Hepatocyte (in vitro differentiated cells): ENCODE data around the gene ANO6. TPM values are rescaled to one million over a fixed set of nuclear protein-coding genes. Genes with fewer than 3 reads are reported as not detected.
A peak's percentile ranks its signal among the peaks of the same experiment; 100 is the strongest.

Experiments used
- DNase-seq: peaks from one replicate; pipeline ENCODE4 v3.0.0-alpha.2; 2016; ENCODE audit warnings: low spot score
- H2AFZ ChIP-seq: fragments of 200-600 bp; sonication (generic); 2 replicates; pipeline ENCODE4 v1.6.0; 2016; ENCODE audit warnings: antibody characterized with exemption, mild to moderate bottlenecking
- H3K27ac ChIP-seq: fragments of 200-600 bp; sonication (generic); 2 replicates; pipeline ENCODE4 v1.5.1; 2016; ENCODE audit warnings: mild to moderate bottlenecking
- H3K27me3 ChIP-seq: fragments of 200-600 bp; sonication (generic); 2 replicates; pipeline ENCODE4 v1.6.1; 2016
- H3K36me3 ChIP-seq: fragments of 200-600 bp; sonication (generic); replicated peaks from 2 replicates; pipeline ENCODE4 v1.5.1; 2016; ENCODE audit warnings: low read depth; ENCODE audit not compliant: insufficient read depth
- H3K4me1 ChIP-seq: fragments of 200-600 bp; sonication (generic); 2 replicates; pipeline ENCODE4 v1.5.1; 2016; ENCODE audit warnings: mild to moderate bottlenecking, moderate library complexity; ENCODE audit not compliant: insufficient read depth
- H3K4me2 ChIP-seq: fragments of 200-600 bp; sonication (generic); 2 replicates; pipeline ENCODE4 v1.6.0; 2016
- H3K4me3 ChIP-seq: fragments of 200-600 bp; sonication (generic); 2 replicates; pipeline ENCODE4 v1.5.1; 2016; ENCODE audit warnings: mild to moderate bottlenecking
- H3K79me2 ChIP-seq: fragments of 200-600 bp; sonication (generic); 2 replicates; pipeline ENCODE4 v1.6.0; 2017; ENCODE audit warnings: mild to moderate bottlenecking
- H3K9me2 ChIP-seq: fragments of 200-600 bp; sonication (generic); replicated peaks from 2 replicates; pipeline ENCODE4 v1.6.0; 2017; ENCODE audit warnings: mild to moderate bottlenecking; ENCODE audit not compliant: insufficient read depth
- H3K9me3 ChIP-seq: fragments of 200-600 bp; sonication (generic); 2 replicates; pipeline ENCODE4 v1.5.1; 2016; ENCODE audit warnings: low read depth, mild to moderate bottlenecking
- H4K20me1 ChIP-seq: fragments of 200-600 bp; sonication (generic); 2 replicates; pipeline ENCODE4 v1.6.0; 2016; ENCODE audit warnings: mild to moderate bottlenecking; ENCODE audit not compliant: insufficient read depth, poor library complexity, severe bottlenecking
- EZH2 ChIP-seq: fragments of 200-600 bp; sonication (generic); IDR thresholded peaks from 2 replicates; pipeline ENCODE4 v1.6.1; 2016; ENCODE audit warnings: antibody characterized with exemption, mild to moderate bottlenecking, borderline replicate concordance
- EZH2phosphoT487 ChIP-seq: fragments of 200-600 bp; sonication (generic); IDR thresholded peaks from one replicate; pipeline ENCODE4 v1.6.1; 2018; ENCODE audit warnings: antibody characterized with exemption, mild to moderate bottlenecking, low read depth, moderate library complexity; ENCODE audit not compliant: unreplicated experiment, severe bottlenecking
- WGBS: methylation state at CpG from one replicate; pipeline ENCODE4 v1.1.6; 2016; ENCODE audit warnings: low lambda C conversion rate; ENCODE audit errors: missing lambda C conversion rate; 5-methylcytosine and 5-hydroxymethylcytosine counted together
- polyA plus RNA-seq: library from polyadenylated mRNA; unstranded; fragments of >200 nt; fragmentation: Nextera tagmentation; extraction: Ambion mirVana; gene quantifications from 2 replicates; pipeline ENCODE4 v1.2.1, GENCODE V29; 2016
- total RNA-seq: library from RNA; depleted of rRNA; stranded (reverse); fragments of >200 nt; gene quantifications from 2 replicates; pipeline ENCODE4 v1.2.3, GENCODE V29; 2014
- TF ChIP-seq, protein P1 (sequence below): fragments of 200-600 bp; sonication (generic); IDR thresholded peaks from 2 replicates; pipeline ENCODE4 v1.5.1; 2016; ENCODE audit warnings: antibody characterized with exemption, mild to moderate bottlenecking; ENCODE audit not compliant: poor library complexity

ANO6 gene
- total and polyA plus RNA-seq, 2 experiments from 2014 or later: 50.4 to 82.2 TPM

DNA sequence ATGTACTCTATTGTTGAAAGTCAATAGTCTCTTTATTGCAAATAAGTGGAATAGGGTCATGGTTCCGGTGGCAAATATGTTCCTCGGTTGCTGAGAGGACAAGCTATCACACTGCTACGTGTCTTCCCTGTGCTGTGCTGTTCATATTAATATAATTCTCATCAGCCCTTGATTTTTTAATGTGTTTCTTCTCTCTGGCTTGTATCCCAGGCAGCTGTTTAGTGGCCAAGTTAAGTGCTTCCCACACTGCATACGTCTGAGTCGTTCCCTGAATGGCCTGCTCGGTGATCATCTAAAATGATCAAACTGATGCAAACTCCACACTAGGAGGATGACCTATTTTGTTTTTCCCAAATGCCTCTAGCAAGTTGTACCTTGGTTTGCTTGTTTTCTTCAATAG, 186.4 kb downstream of the ANO6 start:
- WGBS: 92% methylated on average over 6 of the region's 6 CpGs
- Histone ChIP-seq H3K27ac (no peak overlapping the region), H3K9me3 (no peaks in the 10 kb centered on the region)

DNA sequence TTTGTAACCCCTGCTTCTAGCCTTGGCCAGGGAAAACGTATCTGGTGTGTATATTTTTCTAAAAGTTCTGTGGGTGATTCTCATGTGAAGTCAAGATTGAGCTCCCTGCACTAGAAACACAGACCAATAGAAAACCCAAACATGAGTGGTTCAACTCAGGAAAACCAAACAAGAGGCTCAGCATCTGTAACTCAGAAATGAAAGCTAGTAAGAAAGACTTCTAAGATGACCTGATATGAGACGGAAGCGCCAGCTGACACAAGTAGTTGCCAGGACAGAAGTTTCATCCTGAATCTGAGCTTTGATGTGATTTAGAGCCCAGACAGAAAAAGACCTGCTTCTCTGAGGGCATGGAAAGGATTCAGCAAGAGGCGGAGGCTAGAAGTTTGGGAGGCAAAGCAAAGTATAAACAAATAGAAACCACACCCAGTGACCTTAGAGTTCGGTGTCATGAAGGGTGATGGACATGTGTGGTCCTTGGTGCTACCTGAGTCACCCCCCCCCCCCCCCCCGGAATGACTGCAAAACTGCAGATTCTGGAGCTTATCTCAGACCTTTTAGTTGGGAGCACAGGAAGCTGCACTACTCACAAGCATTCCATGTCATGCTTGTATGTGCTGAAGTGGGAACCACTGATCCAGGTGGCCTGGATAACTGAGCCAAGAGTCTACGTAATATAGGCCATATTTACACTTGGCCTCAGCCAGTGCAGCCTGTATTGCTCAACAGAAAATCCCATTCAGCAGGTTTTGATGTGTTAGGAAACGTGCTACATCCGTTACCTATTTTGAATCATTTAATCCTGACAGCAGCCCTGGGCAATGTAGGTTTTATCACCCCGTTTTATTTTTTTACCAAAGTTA, 191.3 kb downstream of the ANO6 start:
- Histone ChIP-seq H4K20me1 (no peaks in the 10 kb centered on the region), H3K36me3 (no peaks in the 10 kb centered on the region), H3K4me3 (no peak overlapping the region), H3K79me2 (no peaks in the 10 kb centered on the region), H3K4me2 (no peak overlapping the region), H3K9me3 (no peaks in the 10 kb centered on the region), H3K27me3 (no peaks in the 10 kb centered on the region), H3K4me1 (no peaks in the 10 kb centered on the region), H3K9me2 (no peaks in the 10 kb centered on the region), H3K27ac (no peak overlapping the region), H2AFZ (no peak overlapping the region)
- peak; percentile 23 for DNase-seq
- TF ChIP-seq, protein P1, sequence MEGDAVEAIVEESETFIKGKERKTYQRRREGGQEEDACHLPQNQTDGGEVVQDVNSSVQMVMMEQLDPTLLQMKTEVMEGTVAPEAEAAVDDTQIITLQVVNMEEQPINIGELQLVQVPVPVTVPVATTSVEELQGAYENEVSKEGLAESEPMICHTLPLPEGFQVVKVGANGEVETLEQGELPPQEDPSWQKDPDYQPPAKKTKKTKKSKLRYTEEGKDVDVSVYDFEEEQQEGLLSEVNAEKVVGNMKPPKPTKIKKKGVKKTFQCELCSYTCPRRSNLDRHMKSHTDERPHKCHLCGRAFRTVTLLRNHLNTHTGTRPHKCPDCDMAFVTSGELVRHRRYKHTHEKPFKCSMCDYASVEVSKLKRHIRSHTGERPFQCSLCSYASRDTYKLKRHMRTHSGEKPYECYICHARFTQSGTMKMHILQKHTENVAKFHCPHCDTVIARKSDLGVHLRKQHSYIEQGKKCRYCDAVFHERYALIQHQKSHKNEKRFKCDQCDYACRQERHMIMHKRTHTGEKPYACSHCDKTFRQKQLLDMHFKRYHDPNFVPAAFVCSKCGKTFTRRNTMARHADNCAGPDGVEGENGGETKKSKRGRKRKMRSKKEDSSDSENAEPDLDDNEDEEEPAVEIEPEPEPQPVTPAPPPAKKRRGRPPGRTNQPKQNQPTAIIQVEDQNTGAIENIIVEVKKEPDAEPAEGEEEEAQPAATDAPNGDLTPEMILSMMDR: no peak
- no peak for TF ChIP-seq EZH2phosphoT487
- TF ChIP-seq EZH2: no peak
- WGBS: 85% methylated on average over 10 of the region's 10 CpGs

More for the DNA sequence above, 186.4 kb downstream of the ANO6 start:
- TF ChIP-seq EZH2phosphoT487: no peak
- no peak for TF ChIP-seq EZH2
- TF ChIP-seq, protein P1: no peak
- Histone ChIP-seq H3K4me3 (no peak overlapping the region), H2AFZ (no peak overlapping the region), H4K20me1 (no peaks in the 10 kb centered on the region), H3K4me1 (no peaks in the 10 kb centered on the region), H3K4me2 (no peak overlapping the region), H3K27me3 (no peaks in the 10 kb centered on the region), H3K36me3 (no peaks in the 10 kb centered on the region), H3K79me2 (no peaks in the 10 kb centered on the region), H3K9me2 (no peaks in the 10 kb centered on the region)
- no peak for DNase-seq

DNA sequence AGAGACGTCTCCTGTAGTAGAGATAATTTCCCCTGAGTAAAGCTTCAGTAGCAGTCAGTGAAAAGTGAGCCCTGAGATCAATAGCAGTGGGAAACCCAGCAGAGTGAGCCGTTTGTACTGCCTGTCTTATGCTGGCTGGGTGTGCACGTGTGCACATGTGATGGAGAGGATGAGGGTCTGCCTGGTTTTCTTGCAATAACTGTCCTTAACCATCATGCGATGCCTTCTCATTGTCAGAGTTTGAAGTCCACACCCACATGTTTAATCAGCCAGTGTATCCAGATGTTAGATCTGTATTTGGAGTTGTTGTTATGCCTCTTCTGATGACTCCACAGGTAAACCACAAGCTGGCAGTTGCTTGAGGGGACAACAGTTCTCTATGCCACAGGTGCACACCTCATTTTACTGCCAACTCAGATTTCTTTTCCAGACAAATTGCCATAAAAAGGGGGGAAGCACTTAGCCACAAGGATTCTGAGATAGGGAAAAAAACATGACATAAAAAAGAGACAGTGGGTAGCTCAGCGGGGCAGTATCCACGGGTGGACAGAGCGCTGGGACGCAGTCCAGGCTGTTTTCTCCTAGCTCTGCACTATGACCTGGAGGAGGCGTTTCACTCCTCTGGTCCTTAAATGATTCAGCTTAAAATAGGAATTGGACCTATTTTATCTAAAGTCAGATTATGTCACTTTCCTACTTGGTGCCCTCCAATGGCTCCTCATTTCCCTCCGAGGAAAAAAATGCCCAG, 192.3 kb downstream of the ANO6 start:
- 87% methylated on average over 10 of the region's 10 CpGs for WGBS
- TF ChIP-seq EZH2phosphoT487 (no peak), EZH2 (no peak)
- TF ChIP-seq, protein P1: no peak

More for the DNA sequence above, 192.3 kb downstream of the ANO6 start:
- no peak overlapping the region for H3K27ac ChIP-seq
- H4K20me1 ChIP-seq: no peaks in the 10 kb centered on the region
- no peaks in the 10 kb centered on the region for H3K4me1 ChIP-seq
- no peak for DNase-seq
- no peaks in the 10 kb centered on the region for H3K79me2 ChIP-seq
- no peaks in the 10 kb centered on the region for H3K36me3 ChIP-seq
- H3K27me3 ChIP-seq: no peaks in the 10 kb centered on the region
- no peak overlapping the region for H2AFZ ChIP-seq
- H3K4me3 ChIP-seq: no peak overlapping the region
- no peak overlapping the region for H3K4me2 ChIP-seq
- H3K9me3 ChIP-seq: no peaks in the 10 kb centered on the region
- H3K9me2 ChIP-seq: no peaks in the 10 kb centered on the region
